Stimulated activated CD4-positive, alpha-beta T cell treated with anti-CD3 and anti-CD28 coated beads, Interleukin-12 subunit alpha, Interleukin-12 subunit beta, amount 100 ng/mL, for 48 hours (primary cell): ENCODE results near the gene RUVBL2.

ENCODE experiments used
- DNase-seq, 3 donors: peaks; one replicate each; pipeline ENCODE4 v3.0.0-alpha.2; 2020; ENCODE audit warnings: low read depth in 2 of 3, low spot score in 1 of 3

RUVBL2 gene

DNA sequence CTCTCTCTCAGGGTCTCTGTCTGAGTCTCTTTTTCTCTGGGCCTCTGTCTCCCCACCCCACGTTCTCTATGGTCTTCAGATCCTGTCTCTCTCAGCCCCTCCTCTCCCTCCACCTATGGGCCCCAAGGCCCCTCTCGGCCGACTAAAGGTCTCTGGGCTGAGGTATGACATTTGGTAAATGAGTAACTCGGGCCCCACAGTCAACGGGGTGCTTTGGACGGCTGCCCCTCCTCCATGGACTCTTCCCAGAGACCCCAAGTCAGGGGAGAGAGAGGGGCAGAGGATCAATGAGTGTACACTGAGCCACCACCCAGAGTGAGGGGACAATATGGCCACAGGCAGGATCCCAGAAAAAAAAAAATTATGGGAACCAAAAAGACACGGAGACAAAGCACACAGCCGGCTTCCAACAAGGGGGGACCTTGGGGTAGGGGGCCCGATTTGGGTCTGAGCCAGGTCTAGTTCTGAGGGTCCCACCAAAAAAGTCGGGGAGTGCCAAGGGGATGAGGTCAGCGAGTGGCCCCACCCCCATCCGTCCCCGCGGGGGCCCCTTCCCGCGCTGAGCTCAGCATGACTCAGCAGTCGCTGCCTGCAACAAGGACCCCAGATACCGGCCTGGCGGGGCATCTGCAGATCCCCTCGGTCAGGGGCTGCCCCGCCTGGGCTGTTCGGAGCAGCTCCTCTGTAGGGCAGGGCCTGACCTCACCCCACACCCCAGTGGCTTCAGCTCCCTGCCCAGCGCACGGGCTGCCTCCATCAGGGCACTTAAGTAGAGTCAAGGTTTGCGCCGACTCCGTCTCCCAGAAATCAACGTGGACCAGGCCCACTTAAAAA, 30.1 kb upstream of the RUVBL2 start:
- DNase-seq: peak; percentile 56 to 61 (median 58)

DNA sequence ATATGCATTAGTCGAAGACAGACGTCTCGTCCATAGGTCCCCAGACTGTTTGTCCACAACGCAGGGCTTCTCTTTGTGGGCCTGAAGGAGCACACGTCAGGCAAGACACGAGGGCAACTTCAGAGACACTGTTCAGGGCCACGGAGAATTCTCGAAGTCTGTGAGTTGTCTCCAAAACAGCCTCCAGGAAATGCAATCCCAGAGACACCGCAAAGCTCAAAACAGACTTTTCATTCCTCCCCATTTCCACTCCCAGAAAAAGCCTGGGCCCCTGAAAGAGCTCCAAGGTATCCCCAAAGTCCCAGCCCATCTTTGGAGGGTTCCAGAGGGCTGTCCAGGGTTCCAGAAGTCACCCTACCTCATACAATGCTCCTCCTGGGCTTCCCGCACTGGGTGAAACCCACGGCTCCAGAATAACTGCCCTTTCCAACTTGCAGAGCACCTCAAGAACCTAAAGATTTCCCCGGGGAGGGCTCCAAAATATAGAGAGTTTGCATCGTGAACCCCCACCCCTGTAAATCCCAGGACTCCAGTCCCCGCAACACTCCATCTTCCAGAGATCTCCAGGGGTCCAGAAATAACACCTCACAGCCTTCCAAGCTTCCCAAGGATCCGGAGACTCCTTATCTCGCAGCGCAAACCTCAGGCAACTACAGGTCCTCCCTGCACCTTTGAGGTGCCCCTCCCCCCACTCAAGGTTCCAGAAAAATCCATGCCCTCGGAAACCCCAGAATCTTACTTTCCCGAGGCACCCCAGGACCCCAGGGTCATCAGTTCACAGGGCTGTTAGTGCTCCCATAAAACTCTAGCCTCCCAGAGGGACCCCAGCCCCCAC, 29.3 kb upstream of the RUVBL2 start:
- no peak for DNase-seq

DNA sequence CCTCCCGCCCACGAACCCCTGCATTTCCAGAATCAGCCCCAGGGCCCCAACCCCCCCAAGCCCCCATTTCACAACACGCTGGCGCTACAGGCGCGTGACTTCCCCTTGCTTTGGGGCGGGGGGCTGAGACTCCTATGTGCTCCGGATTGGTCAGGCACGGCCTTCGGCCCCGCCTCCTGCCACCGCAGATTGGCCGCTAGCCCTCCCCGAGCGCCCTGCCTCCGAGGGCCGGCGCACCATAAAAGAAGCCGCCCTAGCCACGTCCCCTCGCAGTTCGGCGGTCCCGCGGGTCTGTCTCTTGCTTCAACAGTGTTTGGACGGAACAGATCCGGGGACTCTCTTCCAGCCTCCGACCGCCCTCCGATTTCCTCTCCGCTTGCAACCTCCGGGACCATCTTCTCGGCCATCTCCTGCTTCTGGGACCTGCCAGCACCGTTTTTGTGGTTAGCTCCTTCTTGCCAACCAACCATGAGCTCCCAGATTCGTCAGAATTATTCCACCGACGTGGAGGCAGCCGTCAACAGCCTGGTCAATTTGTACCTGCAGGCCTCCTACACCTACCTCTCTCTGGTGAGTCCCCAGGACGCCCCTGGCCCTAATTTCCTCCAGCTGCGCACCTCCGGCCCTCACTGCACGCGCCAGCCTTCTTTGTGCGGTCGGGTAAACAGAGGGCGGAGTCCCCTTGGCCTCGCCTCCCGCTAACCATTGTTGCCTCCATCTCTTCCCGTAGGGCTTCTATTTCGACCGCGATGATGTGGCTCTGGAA, 28.5 kb upstream of the RUVBL2 start, which contains the start of gene FTL:
TSS of gene FTL (plus strand) at position 270 of the 766 bp plus-strand sequence. CDS start at position 469, 199 bp downstream.
- peak; percentile 83 to 89 (median 84) for DNase-seq

DNA sequence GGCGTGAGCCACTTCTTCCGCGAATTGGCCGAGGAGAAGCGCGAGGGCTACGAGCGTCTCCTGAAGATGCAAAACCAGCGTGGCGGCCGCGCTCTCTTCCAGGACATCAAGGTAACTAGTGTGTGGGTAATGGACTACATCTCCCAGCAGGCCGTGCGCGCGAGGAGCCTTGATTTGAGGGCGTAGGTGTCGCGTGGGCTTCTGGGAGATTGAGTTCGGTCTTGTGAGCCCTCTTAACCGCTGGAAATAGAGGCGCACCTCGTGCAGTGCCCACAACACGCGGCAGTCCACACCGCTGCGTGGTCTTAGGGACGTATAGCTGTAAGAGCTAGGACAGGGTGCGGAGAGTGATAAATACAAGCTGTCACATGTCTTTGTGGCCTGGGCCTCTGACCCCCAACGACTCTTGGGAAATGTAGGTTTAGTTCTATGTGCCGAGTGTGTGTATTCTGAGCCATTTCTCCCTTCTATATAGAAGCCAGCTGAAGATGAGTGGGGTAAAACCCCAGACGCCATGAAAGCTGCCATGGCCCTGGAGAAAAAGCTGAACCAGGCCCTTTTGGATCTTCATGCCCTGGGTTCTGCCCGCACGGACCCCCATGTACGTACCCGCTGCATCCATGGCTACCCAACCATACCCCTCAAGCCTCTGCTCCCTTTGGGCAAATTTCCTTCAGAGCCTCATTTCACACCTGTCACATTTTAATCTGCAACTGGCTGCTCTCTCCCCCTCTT, 27.7 kb upstream of the RUVBL2 start:
- DNase-seq: peak; percentile 82 to 84 (median 84)

- no peak for DNase-seq
Observed at GRCh38 chr19:48966541-48967345, 26.9 kb upstream of the RUVBL2 start.

DNA sequence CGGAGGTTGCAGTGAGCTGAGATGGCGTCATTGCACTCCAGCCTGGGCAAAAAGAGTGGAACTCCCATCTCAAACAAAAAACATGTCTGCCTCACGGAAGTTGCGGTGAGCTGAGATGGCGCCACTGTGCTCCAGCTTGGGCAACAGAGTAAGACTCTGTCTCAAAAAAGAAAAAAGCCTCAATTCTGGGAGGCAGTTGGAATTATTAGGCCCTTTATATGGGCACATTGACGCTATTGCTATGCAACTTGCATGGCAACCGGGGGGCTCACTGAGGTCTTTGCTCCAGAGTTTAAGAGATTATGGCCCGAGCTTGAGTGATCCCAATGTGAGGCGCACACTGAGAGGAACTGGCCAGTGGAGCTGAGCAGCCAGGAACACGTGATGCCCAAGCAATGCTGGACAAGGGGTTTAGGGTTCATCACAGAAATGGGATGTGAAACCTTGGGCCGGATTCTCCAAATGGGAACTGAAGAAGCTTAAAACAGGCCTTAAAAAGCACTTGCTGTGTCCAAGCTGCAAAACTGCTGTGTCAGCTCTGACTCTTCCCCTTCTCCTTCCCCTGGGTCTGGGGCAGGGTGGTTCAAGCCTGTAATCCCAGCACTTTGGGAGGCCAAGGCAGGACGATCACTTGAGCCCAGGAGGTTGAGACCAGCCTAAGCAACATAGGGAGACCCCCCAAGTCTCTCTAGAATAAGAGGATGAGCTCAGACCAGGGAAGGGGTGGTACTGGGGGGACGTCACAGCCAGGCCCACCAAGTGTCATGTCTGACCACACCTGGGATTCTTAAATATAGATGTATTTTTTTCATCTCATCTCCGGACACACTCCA, 26.1 kb upstream of the RUVBL2 start:
- DNase-seq: no peak

DNA sequence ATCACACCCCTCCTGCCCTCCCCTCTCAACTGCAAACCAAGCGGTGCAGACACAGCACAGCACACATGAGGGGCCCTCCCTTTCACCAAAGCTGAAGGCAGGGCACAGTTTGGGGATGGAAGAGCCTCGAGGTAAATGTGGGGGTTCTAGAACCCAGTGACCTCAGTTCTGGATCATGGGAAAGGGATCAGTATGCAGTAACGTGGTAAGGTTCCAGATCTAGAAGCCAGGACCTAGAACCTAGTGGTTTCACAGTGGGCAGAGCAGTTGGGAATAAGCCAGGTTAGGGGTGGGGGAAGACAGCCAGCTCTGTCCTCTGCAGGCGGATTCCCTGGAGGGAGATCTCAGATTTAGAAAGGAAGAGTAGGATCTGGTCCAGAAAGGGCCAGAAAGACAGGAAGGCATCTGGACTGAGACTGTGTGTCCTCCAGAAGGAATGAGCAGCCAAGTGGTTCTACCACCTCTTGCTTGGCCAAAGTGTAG, 25.5 kb upstream of the RUVBL2 start:
- DNase-seq: no peak

GRCh38 chr19:48968813-48969218, 24.9 kb upstream of the RUVBL2 start:
- no peak for DNase-seq

GRCh38 chr19:48969276-48970138, 24.2 kb upstream of the RUVBL2 start:
- DNase-seq: no peak

DNA sequence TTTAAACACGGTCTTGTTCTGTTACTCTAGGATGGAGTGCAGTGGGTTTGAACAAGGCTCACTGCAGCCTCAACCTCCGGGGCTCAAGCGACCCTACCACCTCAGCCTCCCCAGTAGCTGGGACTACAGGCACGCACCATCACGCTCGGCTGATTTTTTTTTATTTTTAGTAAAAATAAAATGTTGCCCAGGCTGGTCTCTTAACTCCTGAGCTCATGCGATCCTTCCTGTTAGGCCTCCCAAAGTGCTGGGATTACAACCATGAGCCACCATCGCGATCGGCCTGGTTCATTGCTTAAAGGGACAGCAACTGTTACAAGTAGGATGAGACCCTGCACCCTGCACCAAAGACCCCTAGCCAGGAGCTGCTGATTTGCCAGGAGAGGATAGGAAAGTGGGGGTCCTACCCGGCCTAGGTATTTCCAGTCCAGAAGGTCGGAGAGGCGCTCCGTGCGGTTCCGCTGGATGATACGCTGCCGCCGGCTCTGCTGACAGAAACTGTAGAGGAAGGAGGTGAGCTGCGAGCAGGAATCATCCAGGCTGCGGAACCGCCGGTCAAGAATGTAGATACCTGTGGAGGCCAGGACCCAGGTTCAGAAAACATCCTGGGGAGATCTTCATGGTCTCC, 23.4 kb upstream of the RUVBL2 start:
- DNase-seq: no peak

DNA sequence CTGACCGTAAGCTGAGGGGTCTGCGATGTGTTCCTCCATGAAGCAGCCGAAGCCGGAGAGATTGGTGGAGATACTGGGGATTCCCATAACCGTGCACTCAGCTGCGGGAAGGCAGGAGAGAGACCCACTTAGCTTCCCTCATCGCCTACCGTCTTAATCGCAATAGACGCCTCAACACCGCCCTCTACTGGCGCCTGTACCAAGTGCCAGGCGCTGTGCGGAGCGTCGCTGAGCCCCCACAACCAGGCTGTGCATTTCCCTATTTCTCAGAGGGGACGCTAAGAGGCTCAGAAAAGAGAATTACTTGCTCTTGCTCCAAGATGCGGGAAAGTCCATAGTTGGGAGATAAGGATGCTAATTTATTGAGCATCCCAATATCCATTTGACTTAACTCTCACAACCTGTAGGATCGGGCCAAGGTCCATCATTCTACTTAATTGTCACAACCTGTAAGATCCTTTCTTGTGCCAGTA, 22.7 kb upstream of the RUVBL2 start:
- DNase-seq: peak; percentile 63 to 77 (median 75)

DNA sequence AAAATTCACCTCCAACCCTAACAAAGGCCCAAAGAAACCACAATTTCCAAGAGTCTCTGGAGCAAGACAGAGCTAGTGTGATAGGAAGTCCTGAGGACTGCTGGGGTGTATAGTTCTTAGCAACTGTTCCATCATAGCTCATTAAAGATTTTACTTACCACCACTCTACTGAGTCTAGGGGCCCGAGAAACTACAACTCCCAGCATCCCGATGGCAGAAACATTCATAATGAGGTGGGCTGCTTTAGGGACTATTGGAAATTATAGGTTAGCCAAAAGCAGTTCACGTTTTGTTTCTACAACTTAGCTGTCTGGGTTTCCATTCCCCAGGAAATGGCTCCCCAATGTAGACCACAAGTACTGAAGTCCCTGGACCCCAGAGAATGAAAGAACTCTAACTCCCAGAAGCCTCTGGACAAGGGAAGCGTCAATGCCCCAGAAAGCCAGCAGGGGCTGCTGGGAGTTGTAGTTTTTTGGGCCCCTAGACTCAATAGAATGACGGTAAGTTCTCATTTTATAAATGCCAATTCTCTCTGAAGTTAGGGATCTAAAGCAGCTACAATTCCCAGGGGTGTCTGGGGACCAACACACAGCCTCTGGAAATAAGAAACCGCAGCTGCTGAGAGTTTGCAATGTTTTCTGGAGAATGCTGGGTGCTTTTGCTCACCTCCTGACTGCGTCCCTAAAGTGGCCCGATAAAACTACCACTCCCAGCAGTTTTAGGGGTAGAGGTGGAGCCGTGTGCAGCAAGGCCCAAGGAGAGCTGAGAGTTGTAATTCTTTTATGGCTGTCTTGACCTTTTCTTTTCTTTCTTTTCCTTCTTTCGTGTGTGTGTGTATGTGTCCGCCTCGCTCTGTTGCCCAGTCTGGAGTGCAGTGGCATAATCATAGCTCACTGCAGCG, 17.5 kb upstream of the RUVBL2 start:
- DNase-seq: no peak

GRCh38 chr19:48977061-48977460, 16.6 kb upstream of the RUVBL2 start:
- no peak for DNase-seq

GRCh38 chr19:48982280-48982679, 11.4 kb upstream of the RUVBL2 start:
- no peak for DNase-seq

- DNase-seq: no peak
Observed at GRCh38 chr19:48985711-48986110, 8.0 kb upstream of the RUVBL2 start.

- no peak for DNase-seq
Observed at GRCh38 chr19:48986211-48986610, 7.5 kb upstream of the RUVBL2 start.
